ENCODE data around the gene WDR72. TPM values are rescaled to one million over a fixed set of nuclear protein-coding genes. Genes with fewer than 3 reads are reported as not detected.

Gene WDR72
- total and polyA plus RNA-seq, 9 donors = 0.04 to 4.4 (median 0.82) TPM; not detected in 2

DNA sequence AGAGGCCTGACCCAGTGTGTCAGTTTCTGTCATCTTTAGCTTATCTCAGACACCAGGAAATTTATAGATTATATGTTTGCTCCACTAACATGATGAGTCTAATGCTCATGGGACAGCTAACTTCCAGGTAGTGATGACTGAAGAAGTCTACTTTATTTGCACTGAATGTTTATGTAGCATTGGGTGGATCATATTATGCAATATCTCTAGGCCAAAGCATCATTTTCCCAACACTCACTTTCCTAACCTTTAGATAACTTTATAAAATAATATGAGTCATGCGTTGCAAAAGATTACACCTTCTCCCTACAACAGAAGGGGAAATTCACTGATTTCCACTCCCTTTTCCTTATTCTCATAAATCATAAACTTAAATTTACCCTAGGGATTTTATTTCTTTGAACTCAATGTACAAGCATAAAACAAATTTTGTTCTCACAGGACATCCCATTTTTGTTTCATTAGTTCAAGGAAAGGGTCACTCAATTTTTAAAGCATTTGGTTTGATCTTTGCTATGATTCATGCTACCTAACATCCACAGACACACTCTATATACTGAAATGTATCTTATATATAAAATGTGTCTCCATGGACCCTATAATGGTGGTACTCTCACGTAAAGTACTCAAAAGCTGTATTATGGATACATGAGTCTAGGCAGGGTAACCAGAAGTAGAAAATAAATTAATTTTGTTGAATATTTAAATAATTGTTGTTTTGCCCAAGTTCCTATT lies 225.2 kb downstream of the WDR72 start:
- TF ChIP-seq, protein P1, sequence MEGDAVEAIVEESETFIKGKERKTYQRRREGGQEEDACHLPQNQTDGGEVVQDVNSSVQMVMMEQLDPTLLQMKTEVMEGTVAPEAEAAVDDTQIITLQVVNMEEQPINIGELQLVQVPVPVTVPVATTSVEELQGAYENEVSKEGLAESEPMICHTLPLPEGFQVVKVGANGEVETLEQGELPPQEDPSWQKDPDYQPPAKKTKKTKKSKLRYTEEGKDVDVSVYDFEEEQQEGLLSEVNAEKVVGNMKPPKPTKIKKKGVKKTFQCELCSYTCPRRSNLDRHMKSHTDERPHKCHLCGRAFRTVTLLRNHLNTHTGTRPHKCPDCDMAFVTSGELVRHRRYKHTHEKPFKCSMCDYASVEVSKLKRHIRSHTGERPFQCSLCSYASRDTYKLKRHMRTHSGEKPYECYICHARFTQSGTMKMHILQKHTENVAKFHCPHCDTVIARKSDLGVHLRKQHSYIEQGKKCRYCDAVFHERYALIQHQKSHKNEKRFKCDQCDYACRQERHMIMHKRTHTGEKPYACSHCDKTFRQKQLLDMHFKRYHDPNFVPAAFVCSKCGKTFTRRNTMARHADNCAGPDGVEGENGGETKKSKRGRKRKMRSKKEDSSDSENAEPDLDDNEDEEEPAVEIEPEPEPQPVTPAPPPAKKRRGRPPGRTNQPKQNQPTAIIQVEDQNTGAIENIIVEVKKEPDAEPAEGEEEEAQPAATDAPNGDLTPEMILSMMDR (IDR thresholded peaks at IDR 0.05) = no peak
- TF ChIP-seq EP300 (IDR thresholded peaks at IDR 0.05) (no peak), POLR2A (IDR thresholded peaks at IDR 0.05) (no peak)
- Histone ChIP-seq H3K36me3 (no peaks in the 10 kb centered on the region), H3K4me3 (no peak overlapping the region), H3K27me3 (no peaks in the 10 kb centered on the region), H3K9me3 (no peaks in the 10 kb centered on the region), H3K27ac (no peak overlapping the region), H3K4me1 (ENCODE audit: insufficient read depth) (no peaks in the 10 kb centered on the region)
- DNase-seq = no peak
- intact Hi-C loops (cut with DNase I) = no loop called here
- WGBS, 3 donors = 56 to 66% (median 56%) methylated on average over 2 of the region's 2 CpGs

DNA sequence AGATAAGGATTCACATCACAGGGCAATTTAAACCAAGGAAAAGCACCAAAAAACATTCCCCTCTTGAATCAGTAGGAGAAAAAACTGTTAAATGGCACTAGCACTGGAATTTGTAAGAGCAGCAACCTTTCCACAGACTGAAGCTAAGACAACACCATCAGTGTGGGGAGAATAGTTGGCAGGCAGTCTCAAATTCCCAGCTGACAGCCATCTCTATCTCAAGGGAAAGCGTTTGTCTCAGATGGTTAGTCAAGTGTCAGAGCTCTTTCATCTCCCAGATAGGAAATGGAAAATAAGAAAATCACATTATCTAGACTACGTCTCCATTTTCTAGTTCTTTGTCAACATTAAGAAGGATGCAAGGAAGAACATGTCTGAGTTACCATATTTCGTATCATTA lies 228.7 kb downstream of the WDR72 start:
- intact Hi-C loops (cut with DNase I) = no loop called here
- H3K4me1 ChIP-seq (ENCODE audit: insufficient read depth) = no peaks in the 10 kb centered on the region
- H3K36me3 ChIP-seq = no peaks in the 10 kb centered on the region
- DNase-seq = no peak
- no peak overlapping the region for H3K4me3 ChIP-seq
- H3K9me3 ChIP-seq = no peaks in the 10 kb centered on the region
- H3K27ac ChIP-seq = no peak overlapping the region
- 39 to 47% (median 41%) methylated on average over 3 of the region's 3 CpGs for WGBS, 3 donors
- H3K27me3 ChIP-seq = no peaks in the 10 kb centered on the region
- TF ChIP-seq, protein P1 (IDR thresholded peaks at IDR 0.05) = no peak
- TF ChIP-seq POLR2A (IDR thresholded peaks at IDR 0.05) (no peak), EP300 (IDR thresholded peaks at IDR 0.05) (no peak)

DNA sequence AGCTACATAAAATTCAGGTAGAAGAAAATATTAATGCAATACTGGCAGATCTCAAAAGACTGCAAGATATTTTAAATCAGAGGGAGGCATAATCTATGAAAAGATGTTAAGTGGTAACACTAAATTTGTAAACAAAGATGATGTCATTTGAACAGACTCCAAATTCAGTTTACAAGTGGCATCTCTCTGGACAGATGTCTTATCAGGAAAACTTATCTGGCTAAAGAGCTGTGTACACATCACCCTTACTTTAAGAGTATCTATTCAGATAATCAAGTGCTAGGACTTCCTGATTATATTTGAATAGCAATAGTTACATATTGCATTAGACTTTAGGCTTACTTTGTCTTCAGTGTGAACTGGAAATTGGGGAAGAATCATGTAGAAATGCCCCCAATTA lies 231.5 kb downstream of the WDR72 start:
- intact Hi-C loops (cut with DNase I) = no loop called here
- no peaks in the 10 kb centered on the region for H3K9me3 ChIP-seq
- H3K27me3 ChIP-seq = no peaks in the 10 kb centered on the region
- TF ChIP-seq, protein P1 (IDR thresholded peaks at IDR 0.05) = no peak
- no peak for TF ChIP-seq POLR2A (IDR thresholded peaks at IDR 0.05)
- TF ChIP-seq EP300 (IDR thresholded peaks at IDR 0.05) = no peak
- H3K36me3 ChIP-seq = no peaks in the 10 kb centered on the region
- no peak for DNase-seq
- H3K4me3 ChIP-seq = no peak overlapping the region
- no peaks in the 10 kb centered on the region for H3K4me1 ChIP-seq (ENCODE audit: insufficient read depth)
- H3K27ac ChIP-seq = no peak overlapping the region

DNA sequence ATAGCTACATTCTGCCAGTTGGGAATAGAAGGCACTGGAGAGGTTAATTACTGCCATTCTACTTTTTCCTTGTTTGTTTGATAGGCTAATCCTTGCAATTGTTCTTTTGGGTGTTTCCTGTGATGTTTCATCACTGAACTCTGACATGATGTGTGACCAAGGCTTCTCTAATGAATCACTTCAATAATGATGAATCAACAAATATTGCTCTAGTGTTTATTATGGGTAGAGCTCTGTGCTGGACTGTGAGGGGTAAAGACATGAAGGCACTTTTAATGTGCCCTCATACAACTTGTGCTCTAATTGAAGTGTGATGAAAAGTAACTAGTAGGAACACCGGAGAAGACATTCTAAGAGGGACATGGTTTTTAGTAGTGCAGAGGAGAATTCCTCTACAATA lies 233.6 kb downstream of the WDR72 start:
- Histone ChIP-seq H3K36me3 (no peaks in the 10 kb centered on the region), H3K4me1 (ENCODE audit: insufficient read depth) (no peaks in the 10 kb centered on the region), H3K4me3 (no peak overlapping the region), H3K9me3 (no peaks in the 10 kb centered on the region), H3K27ac (no peak overlapping the region), H3K27me3 (no peaks in the 10 kb centered on the region)
- intact Hi-C loops (cut with DNase I) = no loop called here
- 0 to 57% (median 44%) methylated on average over 1 of the region's 1 CpG for WGBS, 3 donors
- TF ChIP-seq EP300 (IDR thresholded peaks at IDR 0.05) = no peak
- TF ChIP-seq, protein P1 (IDR thresholded peaks at IDR 0.05) = no peak
- TF ChIP-seq POLR2A (IDR thresholded peaks at IDR 0.05) = no peak
- no peak for DNase-seq

Data from ovary (tissue), 9 donors.